ENCODE measurements around the gene BPHL.

DNA sequence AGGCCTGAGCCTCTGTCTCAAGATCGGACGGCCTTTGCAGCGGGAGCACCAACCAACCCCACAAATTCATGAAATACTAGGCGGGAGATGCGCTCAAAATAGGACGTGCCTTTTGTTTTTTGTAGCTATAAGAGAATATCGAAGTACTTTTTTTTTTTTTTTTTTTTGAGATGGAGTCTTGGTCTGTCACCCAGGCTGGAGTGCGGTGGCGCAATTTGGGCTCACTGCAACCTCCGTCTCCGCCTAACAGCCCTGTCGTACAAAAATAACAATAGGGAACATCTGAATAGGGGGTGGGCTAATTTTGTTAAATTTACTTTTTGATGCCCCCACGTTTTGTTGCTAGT lies 44.7 kb downstream of the BPHL start:
- TF ChIP-seq, protein P1, sequence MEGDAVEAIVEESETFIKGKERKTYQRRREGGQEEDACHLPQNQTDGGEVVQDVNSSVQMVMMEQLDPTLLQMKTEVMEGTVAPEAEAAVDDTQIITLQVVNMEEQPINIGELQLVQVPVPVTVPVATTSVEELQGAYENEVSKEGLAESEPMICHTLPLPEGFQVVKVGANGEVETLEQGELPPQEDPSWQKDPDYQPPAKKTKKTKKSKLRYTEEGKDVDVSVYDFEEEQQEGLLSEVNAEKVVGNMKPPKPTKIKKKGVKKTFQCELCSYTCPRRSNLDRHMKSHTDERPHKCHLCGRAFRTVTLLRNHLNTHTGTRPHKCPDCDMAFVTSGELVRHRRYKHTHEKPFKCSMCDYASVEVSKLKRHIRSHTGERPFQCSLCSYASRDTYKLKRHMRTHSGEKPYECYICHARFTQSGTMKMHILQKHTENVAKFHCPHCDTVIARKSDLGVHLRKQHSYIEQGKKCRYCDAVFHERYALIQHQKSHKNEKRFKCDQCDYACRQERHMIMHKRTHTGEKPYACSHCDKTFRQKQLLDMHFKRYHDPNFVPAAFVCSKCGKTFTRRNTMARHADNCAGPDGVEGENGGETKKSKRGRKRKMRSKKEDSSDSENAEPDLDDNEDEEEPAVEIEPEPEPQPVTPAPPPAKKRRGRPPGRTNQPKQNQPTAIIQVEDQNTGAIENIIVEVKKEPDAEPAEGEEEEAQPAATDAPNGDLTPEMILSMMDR (conservative IDR thresholded peaks at IDR 0.05; ENCODE audit: low read length): peak; percentile 47; the same call in 1 of the 2 replicates
- no peak for TF ChIP-seq EZH2phosphoT487 (IDR thresholded peaks at IDR 0.05; ENCODE audit: borderline replicate concordance, low read depth, low read length)
